Large intestine (tissue), 3 donors: ENCODE measurements around the gene SORCS2. TPM values are rescaled to one million over a fixed set of nuclear protein-coding genes. Genes with fewer than 3 reads are reported as not detected.

ENCODE experiments used
- DNase-seq, 2 donors: peaks; one replicate each; pipeline versions ENCODE4 v3.0.0 to v3.0.0-alpha.2; 2013
- H3K27ac ChIP-seq: one replicate; pipeline ENCODE4 v1.5.1; 2013; ENCODE audit warnings: low read length
- H3K27me3 ChIP-seq: 2 replicates; pipeline ENCODE4 v1.6.1; 2013; ENCODE audit warnings: low read length; ENCODE audit not compliant: control insufficient read depth, insufficient read depth
- H3K36me3 ChIP-seq: 2 replicates; pipeline ENCODE4 v1.6.1; 2013; ENCODE audit warnings: low read length; ENCODE audit not compliant: control insufficient read depth, insufficient read depth
- H3K4me1 ChIP-seq: one replicate; pipeline ENCODE4 v1.6.1; 2013; ENCODE audit warnings: low read length; ENCODE audit not compliant: control insufficient read depth, insufficient read depth
- H3K4me3 ChIP-seq: one replicate; pipeline ENCODE4 v1.5.1; 2013; ENCODE audit warnings: low read length
- H3K9me3 ChIP-seq: one replicate; pipeline ENCODE4 v1.6.1; 2013; ENCODE audit warnings: mild to moderate bottlenecking, low read depth, low read length, moderate library complexity; ENCODE audit not compliant: control insufficient read depth
- WGBS: methylation state at CpG from one replicate; pipeline ENCODE4 v1.1.5; 2013; ENCODE audit warnings: low lambda C conversion rate; ENCODE audit not compliant: insufficient coverage; 5-methylcytosine and 5-hydroxymethylcytosine counted together
- polyA plus RNA-seq: library from polyadenylated mRNA; unstranded; fragments of 120-200 nt; gene quantifications from one replicate; pipeline ENCODE4 v1.2.1, GENCODE V29; 2013

The SORCS2 gene
- polyA plus RNA-seq, 1 donor, result 3.6 TPM

GRCh38 chr4:7422898-7423180 is 230.5 kb downstream of the SORCS2 start:
- no peaks in the 10 kb centered on the region for H3K9me3 ChIP-seq
- WGBS, result no CpG with 5 or more reads among the region's 9 CpGs
- H3K27me3 ChIP-seq, result no peaks in the 10 kb centered on the region
- no peaks in the 10 kb centered on the region for H3K4me1 ChIP-seq
- H3K27ac ChIP-seq, result no peak overlapping the region
- no peaks in the 10 kb centered on the region for H3K36me3 ChIP-seq
- no peak for DNase-seq
- no peak overlapping the region for H3K4me3 ChIP-seq

GRCh38 chr4:7423391-7423790 is 231.1 kb downstream of the SORCS2 start:
- DNase-seq, result no peak
- no peaks in the 10 kb centered on the region for H3K36me3 ChIP-seq
- no CpG with 5 or more reads among the region's 5 CpGs for WGBS
- H3K27me3 ChIP-seq, result no peaks in the 10 kb centered on the region
- H3K4me1 ChIP-seq, result no peaks in the 10 kb centered on the region
- H3K9me3 ChIP-seq, result no peaks in the 10 kb centered on the region
- H3K4me3 ChIP-seq, result no peak overlapping the region
- no peak overlapping the region for H3K27ac ChIP-seq

- WGBS, result no CpG with 5 or more reads among the region's 17 CpGs
- Histone ChIP-seq H3K36me3 (no peaks in the 10 kb centered on the region), H3K27ac (no peak overlapping the region), H3K9me3 (no peaks in the 10 kb centered on the region), H3K27me3 (no peaks in the 10 kb centered on the region), H3K4me3 (no peak overlapping the region), H3K4me1 (no peaks in the 10 kb centered on the region)
- DNase-seq, result no peak
Observed at GRCh38 chr4:7423801-7424552, 231.6 kb downstream of the SORCS2 start.

- DNase-seq, result no peak
Observed at GRCh38 chr4:7424553-7425111, 232.3 kb downstream of the SORCS2 start.

GRCh38 chr4:7425124-7425523 is 232.8 kb downstream of the SORCS2 start:
- no peak for DNase-seq
- WGBS, result 100% methylated on average over 1 of the region's 13 CpGs
- no peak overlapping the region for H3K4me3 ChIP-seq

More at GRCh38 chr4:7424553-7425111, 232.3 kb downstream of the SORCS2 start:
- Histone ChIP-seq H3K36me3 (no peaks in the 10 kb centered on the region), H3K9me3 (no peaks in the 10 kb centered on the region), H3K27ac (no peak overlapping the region), H3K4me3 (no peak overlapping the region), H3K27me3 (no peaks in the 10 kb centered on the region), H3K4me1 (no peaks in the 10 kb centered on the region)
- no CpG with 5 or more reads among the region's 18 CpGs for WGBS

GRCh38 chr4:7425591-7426468 is 233.5 kb downstream of the SORCS2 start:
- no peaks in the 10 kb centered on the region for H3K4me1 ChIP-seq
- no peaks in the 10 kb centered on the region for H3K36me3 ChIP-seq
- H3K27me3 ChIP-seq, result no peaks in the 10 kb centered on the region
- no peaks in the 10 kb centered on the region for H3K9me3 ChIP-seq
- no peak overlapping the region for H3K4me3 ChIP-seq
- WGBS, result no CpG with 5 or more reads among the region's 28 CpGs
- H3K27ac ChIP-seq, result no peak overlapping the region
- no peak for DNase-seq

More at GRCh38 chr4:7425124-7425523, 232.8 kb downstream of the SORCS2 start:
- Histone ChIP-seq H3K9me3 (no peaks in the 10 kb centered on the region), H3K27me3 (no peaks in the 10 kb centered on the region), H3K36me3 (no peaks in the 10 kb centered on the region), H3K4me1 (no peaks in the 10 kb centered on the region), H3K27ac (no peak overlapping the region)

- no peaks in the 10 kb centered on the region for H3K27me3 ChIP-seq
- no CpG with 5 or more reads among the region's 20 CpGs for WGBS
- no peak overlapping the region for H3K27ac ChIP-seq
- no peaks in the 10 kb centered on the region for H3K9me3 ChIP-seq
- no peaks in the 10 kb centered on the region for H3K4me1 ChIP-seq
- H3K36me3 ChIP-seq, result no peaks in the 10 kb centered on the region
- no peak for DNase-seq
- no peak overlapping the region for H3K4me3 ChIP-seq
Observed at GRCh38 chr4:7426525-7427171, 234.3 kb downstream of the SORCS2 start.

- DNase-seq, result no peak
- Histone ChIP-seq H3K9me3 (no peaks in the 10 kb centered on the region), H3K27ac (no peak overlapping the region), H3K27me3 (no peaks in the 10 kb centered on the region), H3K4me1 (no peaks in the 10 kb centered on the region), H3K36me3 (no peaks in the 10 kb centered on the region), H3K4me3 (no peak overlapping the region)
- no CpG with 5 or more reads among the region's 10 CpGs for WGBS
Observed at GRCh38 chr4:7427361-7427760, 235.0 kb downstream of the SORCS2 start.

- WGBS, result no CpG with 5 or more reads among the region's 13 CpGs
Observed at GRCh38 chr4:7427831-7428260, 235.5 kb downstream of the SORCS2 start.

More at GRCh38 chr4:7427831-7428260, 235.5 kb downstream of the SORCS2 start:
- DNase-seq, result no peak
- Histone ChIP-seq H3K27me3 (no peaks in the 10 kb centered on the region), H3K4me1 (no peaks in the 10 kb centered on the region), H3K27ac (no peak overlapping the region), H3K9me3 (no peaks in the 10 kb centered on the region), H3K36me3 (no peaks in the 10 kb centered on the region), H3K4me3 (no peak overlapping the region)
